Myocyte (in vitro differentiated cells): ENCODE results near the gene PTPN1. TPM values are rescaled to one million over a fixed set of nuclear protein-coding genes. Genes with fewer than 3 reads are reported as not detected.
A peak's percentile ranks its signal among the peaks of the same experiment; 100 is the strongest.
"Not testable (repeated sequence)": the region's sequence is repeated elsewhere in the genome, so short reads cannot be mapped to it uniquely, and the experiment has no call there.

Source experiments
- DNase-seq: peaks from one replicate; pipeline ENCODE4 v3.0.0-alpha.2; 2012; ENCODE audit warnings: low read depth
- total RNA-seq: library from RNA; depleted of rRNA; stranded (reverse); fragments of >200 nt; gene quantifications from 2 replicates; pipeline ENCODE4 v1.2.3, GENCODE V29; 2014

PTPN1 gene
- total RNA-seq, 1 donor from 2014 or later = 35.4 TPM

DNA sequence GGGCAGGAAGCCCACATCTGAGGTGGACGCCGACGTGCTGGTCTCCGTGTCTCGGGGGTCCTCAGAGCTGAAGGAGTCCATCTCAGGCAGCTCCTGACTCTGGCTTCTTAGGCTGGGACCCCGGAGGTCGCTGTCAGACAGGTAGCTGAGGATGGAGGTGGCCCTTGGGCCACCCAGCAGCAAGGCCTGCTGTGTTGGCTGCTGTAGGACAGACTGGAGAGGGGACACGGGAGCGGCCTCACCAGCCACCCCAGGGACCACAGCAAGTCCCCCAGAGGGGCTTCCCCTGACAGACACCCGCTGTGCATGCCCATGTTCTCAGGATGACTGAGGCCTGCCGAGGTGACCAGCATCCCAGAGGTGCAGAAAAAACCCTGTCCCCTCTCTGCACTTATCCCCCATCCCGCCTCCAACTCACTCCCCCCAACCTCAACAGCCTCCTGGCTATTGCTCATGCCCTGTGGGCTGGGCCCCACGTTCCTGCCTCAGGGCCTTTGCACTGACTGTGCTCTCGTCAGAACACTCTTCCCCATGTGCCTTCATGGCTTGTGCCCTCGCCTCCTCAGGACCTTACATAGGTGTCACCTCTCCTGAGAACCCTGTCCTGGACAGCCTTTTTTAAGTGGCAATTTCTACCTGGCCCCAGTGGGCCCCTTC, 92.4 kb downstream of the PTPN1 start:
- no peak for DNase-seq

DNA sequence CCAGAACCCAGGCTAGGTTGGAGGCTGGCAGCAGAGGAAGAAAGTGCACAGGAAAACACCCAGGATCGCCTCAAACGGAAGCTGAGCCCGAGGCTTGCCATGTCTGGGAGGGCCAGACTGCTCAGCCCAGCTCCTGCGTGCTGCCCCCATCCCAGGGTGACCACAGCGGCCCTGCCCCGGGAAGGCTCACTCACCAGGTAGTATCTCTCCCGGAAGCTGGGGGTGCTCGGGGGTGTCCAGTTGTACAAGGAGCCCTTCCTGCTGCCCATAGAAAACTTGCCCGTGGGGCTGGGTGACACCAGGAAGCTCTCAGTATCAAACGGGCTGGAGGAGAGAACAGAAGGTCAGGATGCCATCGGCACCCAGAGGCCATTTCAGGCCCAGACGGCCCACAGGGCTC, 94.3 kb downstream of the PTPN1 start:
- DNase-seq = no peak

DNA sequence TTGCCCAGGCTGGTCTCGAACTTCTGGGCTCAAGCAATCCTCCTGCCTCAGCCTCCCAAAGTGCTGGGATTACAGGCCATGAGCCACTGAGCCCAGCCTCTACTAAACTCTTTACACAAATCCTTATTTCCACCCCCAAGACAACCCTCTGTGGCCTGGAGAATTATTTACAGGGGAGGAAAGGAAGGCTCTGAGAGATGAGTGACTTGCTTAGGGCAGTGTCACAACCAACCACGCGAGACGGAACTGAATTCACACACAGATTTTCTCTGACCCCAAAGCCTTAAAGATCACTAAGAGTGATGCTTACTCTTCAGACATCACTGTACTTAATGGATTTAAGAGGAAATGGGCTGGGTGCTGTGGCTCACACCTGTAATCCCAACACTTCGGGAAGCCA, 95.0 kb downstream of the PTPN1 start:
- DNase-seq = no peak

DNA sequence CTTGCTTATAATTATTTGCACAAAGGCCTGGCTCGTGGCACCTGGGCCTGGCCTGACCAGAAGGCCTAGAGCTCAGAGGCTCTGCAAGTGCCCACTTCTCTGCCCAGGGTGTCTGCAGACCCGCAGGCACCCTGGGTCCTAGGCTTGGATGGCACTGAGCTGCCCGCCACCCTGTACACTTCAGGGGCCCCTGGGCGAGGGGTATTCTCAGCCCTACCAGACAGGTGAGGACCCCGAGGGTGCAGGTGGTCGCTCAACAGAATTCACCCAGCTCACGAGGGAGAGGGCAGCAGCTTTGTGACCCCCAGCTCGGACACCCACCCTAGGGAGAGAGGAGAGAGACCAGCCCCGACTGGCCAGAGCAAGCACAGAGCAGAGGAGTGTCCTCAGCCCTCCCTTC, 97.3 kb downstream of the PTPN1 start:
- DNase-seq = no peak

GRCh38 chr20:50607850-50608749, 97.9 kb downstream of the PTPN1 start:
- DNase-seq = no peak

DNA sequence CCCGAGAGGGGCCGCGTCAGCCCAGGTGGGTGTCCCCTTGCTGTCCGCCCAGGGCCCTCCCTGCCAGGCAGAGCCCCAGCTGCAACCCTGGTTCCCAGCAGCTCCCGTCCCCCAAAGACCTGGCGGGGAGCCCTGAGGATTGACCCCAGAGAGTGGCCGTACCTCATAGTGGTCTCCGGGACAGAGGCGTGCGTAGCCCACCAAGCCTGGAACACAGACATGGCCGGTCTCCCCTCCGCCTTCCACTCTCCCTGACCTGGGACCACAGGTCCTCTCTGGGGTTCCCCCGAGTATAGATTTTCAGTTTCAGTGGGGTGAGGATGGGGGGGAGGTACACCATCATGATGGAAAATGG, 98.5 kb downstream of the PTPN1 start:
- no peak for DNase-seq

- no peak for DNase-seq
Observed at GRCh38 chr20:50609438-50609989, 99.3 kb downstream of the PTPN1 start.

DNA sequence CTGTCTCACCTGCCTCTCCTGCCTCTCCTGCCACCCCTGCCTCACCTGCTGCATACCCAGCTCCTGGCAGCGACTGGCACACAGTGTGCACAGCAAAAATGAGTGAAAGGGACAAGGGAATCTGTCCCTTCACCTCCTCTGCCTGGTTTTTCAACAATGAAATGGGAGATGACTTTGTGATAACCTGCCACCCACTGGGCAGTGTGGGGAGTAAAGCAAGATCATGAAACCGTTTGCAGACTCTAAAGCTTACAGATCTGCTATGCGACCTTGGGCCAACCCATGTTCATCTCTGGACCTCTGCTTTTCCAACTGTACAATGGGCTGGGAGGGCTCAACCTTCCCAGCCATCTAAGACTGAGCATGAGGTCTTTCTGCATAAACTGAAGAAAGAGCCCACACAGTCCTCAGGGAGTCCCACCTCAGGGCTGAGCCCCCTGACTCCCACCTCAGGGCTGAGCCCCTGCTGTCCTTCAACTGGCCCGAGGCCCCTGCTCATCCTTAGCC, 100.1 kb downstream of the PTPN1 start:
- DNase-seq = no peak

DNA sequence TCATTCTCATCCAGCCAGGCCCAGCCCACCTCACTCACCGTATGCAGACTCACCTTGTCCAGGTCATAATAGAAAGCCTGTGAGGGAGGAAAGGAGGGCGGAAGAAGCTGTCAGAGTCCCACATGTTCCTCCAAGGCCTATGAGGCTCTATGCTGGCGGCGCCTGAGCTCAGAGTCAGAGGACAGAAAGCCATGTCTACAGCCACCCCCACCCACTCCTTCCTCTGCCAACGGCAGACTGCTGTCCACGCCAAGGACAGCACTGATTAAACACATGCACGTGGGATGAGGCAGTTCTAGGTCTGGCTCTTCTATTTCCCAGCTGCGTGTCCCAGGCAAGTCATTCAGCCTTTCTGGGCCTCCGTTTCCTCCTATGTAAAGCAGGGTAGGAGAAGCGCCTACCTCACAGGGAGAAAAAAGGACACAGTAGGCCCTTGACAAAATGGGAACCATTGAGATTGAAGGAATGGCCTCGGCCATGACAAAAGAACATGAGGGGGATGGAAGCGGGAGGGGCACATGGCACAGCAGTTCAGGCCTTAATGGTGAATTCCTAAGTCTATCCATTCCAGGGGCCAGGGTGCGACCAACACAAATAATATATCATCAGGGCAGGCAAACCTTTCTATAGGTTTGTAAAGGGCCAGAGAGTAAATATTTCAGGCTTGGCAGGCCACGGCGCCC, 101.1 kb downstream of the PTPN1 start:
- DNase-seq = no peak

- DNase-seq = peak; percentile 34
Observed at GRCh38 chr20:50613438-50614169, 103.4 kb downstream of the PTPN1 start.

GRCh38 chr20:50615407-50615806, 105.2 kb downstream of the PTPN1 start:
- DNase-seq = no peak

GRCh38 chr20:50617022-50617421, 106.8 kb downstream of the PTPN1 start:
- DNase-seq = no peak

- no peak for DNase-seq
Observed at GRCh38 chr20:50618537-50618936, 108.4 kb downstream of the PTPN1 start.

DNA sequence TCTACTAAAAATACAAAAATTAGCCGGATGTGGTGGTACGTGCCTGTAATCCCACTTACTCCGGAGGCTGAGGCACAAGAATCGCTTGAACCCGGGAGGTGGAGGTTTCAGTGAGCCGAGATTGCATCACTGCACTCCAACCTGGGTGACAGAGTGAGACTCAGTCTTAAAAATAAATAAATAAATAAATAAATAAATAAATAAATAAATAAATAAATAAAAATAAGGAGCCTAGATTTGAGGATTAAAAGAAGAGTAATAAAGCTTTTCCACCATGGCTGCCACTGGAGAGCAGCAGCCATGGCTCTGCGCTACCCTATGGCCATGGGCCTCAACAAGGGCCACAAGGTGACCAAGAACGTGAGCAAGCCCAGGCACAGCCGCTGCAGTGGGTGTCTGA, 110.3 kb downstream of the PTPN1 start:
- not testable (repeated sequence) for DNase-seq

- no peak for DNase-seq
Observed at GRCh38 chr20:50621068-50621665, 111.0 kb downstream of the PTPN1 start.

DNA sequence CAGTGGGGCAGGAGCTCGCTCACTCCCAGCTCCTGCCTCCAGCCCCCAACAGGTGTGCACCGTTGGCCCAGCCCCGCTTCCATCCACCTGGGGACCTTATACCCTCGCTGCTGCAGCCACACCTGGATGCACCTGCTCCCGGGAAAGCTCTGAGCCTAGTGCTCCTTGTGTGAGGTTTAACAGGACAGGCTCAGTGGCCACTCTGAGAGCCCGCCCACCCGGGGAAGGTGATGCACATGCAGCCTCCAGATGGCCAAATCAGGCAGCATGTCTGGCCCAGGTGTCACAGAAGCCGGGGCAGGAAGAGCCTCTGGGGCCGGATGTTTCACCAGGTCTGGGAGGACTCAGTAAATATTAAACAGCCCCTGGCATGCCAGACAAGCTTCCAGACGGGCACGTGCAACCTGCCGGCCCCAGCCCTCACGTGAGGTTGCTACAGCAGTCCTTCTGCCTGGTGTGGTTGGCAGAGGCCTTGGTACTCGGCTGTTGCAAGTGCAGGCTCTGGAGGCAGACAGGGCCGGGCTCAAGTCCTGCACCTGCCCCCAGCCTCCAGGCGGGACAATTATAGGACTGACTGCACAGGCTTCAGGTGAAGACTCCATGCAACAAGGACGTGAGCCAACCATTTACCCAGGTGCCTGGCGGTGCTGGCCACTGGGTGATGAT, 114.3 kb downstream of the PTPN1 start:
- no peak for DNase-seq

GRCh38 chr20:50625986-50626677, 115.9 kb downstream of the PTPN1 start:
- DNase-seq = peak; percentile 65

DNA sequence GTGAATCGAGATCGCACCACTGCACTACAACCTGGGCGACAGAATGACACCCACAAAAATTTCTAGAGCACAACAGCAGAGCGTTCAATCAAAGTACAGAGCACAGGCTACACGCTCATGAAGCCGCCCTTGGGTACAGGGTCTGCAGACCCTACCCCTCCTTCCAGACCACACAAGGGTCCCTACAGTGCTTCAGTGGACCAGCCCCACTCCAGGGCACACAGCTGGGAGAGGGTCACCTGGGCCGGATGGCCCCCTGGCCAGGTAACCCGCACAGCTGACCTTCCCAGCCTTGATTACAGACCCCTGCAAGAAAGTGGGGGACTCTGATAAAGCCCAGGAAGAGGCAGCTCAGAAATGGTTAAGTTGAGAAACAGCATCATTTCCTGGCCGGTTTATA, 117.6 kb downstream of the PTPN1 start:
- no peak for DNase-seq

DNA sequence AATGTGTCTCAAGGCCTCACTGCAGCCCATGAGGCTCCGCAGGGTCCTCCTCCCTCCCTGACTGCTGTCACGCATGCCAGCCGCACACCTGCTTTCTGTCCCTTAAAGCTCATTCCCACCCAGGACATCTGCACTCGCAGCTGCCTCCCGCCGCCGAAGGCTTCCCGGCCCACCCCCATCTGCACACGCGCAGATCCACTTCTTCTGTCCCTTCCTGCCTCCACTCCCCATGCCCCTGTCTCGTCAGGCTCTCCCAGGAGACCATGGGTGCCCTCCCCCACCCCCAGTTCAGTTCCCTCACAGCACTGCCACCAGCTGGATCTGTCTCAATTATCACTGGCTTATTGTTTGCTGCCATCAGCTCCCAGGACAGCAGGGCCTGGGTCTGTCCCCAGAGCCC, 118.1 kb downstream of the PTPN1 start:
- no peak for DNase-seq
